T-cell (primary cell): ENCODE data around the gene MROH2A. TPM values are rescaled to one million over a fixed set of nuclear protein-coding genes. Genes with fewer than 3 reads are reported as not detected.

Source experiments
- ATAC-seq, 4 experiments: fragments of 200-7000 bp in 3 of 4; fragments of 150-1000 bp in 1 of 4; cut with Tn5 transposase; replicated peaks in 1 of 4; 1 replicate in 3 of 4; 2 replicates in 1 of 4; pipeline ENCODE4 v1.10.0; 2021; ENCODE audit warnings: moderate library complexity in 3 of 4, mild to moderate bottlenecking in 2 of 4, moderate number of reproducible peaks in 1 of 4
- CTCF ChIA-PET, 2 donors: fragments of 300-600 bp; sonication (Branson Sonifier 250); formaldehyde crosslinking; loops; one replicate each; lab custom pipeline; 2022; ENCODE audit warnings: antibody characterized with exemption in 2 of 2; lab: Charles Lee
- POLR2A ChIA-PET, 2 donors: fragments of 300-600 bp; sonication (Branson Sonifier 250); formaldehyde crosslinking; loops; one replicate each; lab custom pipeline; 2022; ENCODE audit warnings: antibody characterized with exemption in 2 of 2; lab: Charles Lee
- DNase-seq, 35 experiments: peaks; one replicate each; pipeline versions ENCODE4 v3.0.0 to v3.0.0-alpha.2; 2013 to 2023
- H3K27ac ChIP-seq: one replicate; pipeline ENCODE4 v1.5.1; 2013; ENCODE audit warnings: low read length
- H3K27me3 ChIP-seq, 2 experiments: replicated peaks in 1 of 2; 1 replicate in 1 of 2; 2 replicates in 1 of 2; pipeline versions ENCODE4 v1.6.1 to v1.7.0; 2013; ENCODE audit warnings: low read length in 1 of 2, mixed read lengths in 1 of 2; ENCODE audit not compliant: control insufficient read depth in 2 of 2, insufficient read depth in 2 of 2; ENCODE audit errors: extremely low read depth in 1 of 2
- H3K36me3 ChIP-seq, 2 donors: 1 replicate in 1 of 2; 2 replicates in 1 of 2; pipeline versions ENCODE4 v1.6.1 to v1.7.0; 2013; ENCODE audit warnings: low read length in 1 of 2; ENCODE audit not compliant: control insufficient read depth in 2 of 2, insufficient read depth in 1 of 2; ENCODE audit errors: extremely low read depth in 1 of 2
- H3K4me1 ChIP-seq, 2 experiments: 1 replicate in 1 of 2; 2 replicates in 1 of 2; pipeline versions ENCODE4 v1.6.1 to v1.7.0; 2013; ENCODE audit warnings: low read length in 2 of 2, mixed read lengths in 1 of 2; ENCODE audit not compliant: insufficient read depth in 2 of 2, control insufficient read depth in 1 of 2; ENCODE audit errors: extremely low read depth in 1 of 2
- H3K4me3 ChIP-seq, 2 donors: 1 replicate in 1 of 2; 2 replicates in 1 of 2; pipeline versions ENCODE4 v1.5.1 to v1.7.0; 2013; ENCODE audit warnings: mild to moderate bottlenecking in 2 of 2, low read length in 1 of 2, moderate library complexity in 1 of 2; ENCODE audit not compliant: control insufficient read depth in 1 of 2; ENCODE audit errors: extremely low read depth in 1 of 2
- H3K9me3 ChIP-seq: 2 replicates; pipeline ENCODE4 v1.7.0; 2013
- H3K27ac Mint-ChIP-seq, 2 donors: one replicate each; pipeline ENCODE4 v1.8.0; 2020 to 2021; ENCODE audit warnings: mild to moderate bottlenecking in 2 of 2, mixed read lengths in 2 of 2
- H3K27me3 Mint-ChIP-seq, 2 donors: one replicate each; pipeline ENCODE4 v1.8.0; 2021 to 2022; ENCODE audit warnings: mixed read lengths in 2 of 2
- H3K36me3 Mint-ChIP-seq: one replicate; pipeline ENCODE4 v1.8.0; 2021; ENCODE audit warnings: mixed read lengths
- H3K4me1 Mint-ChIP-seq, 3 donors: one replicate each; pipeline ENCODE4 v1.8.0; 2020 to 2022; ENCODE audit warnings: mixed read lengths in 3 of 3, mild to moderate bottlenecking in 1 of 3
- H3K4me3 Mint-ChIP-seq, 3 donors: one replicate each; pipeline ENCODE4 v1.8.0; 2020 to 2022; ENCODE audit warnings: mild to moderate bottlenecking in 3 of 3, mixed read lengths in 3 of 3, moderate library complexity in 3 of 3
- H3K9me3 Mint-ChIP-seq, 3 donors: one replicate each; pipeline ENCODE4 v1.8.0; 2020 to 2022; ENCODE audit warnings: mixed read lengths in 3 of 3
- WGBS: methylation state at CpG from one replicate; pipeline ENCODE4 v1.1.5; 2013; ENCODE audit warnings: missing lambda C conversion rate; ENCODE audit not compliant: insufficient coverage; 5-methylcytosine and 5-hydroxymethylcytosine counted together
- total RNA-seq, 35 experiments: library from RNA in 6 of 35; stranded (reverse) in 6 of 35; fragments of 120-200 nt in 1 of 35; gene quantifications; one replicate each; pipeline versions ENCODE4 v1.2.1 to v1.2.4 and lab custom pipeline; 2013 to 2026

Gene MROH2A
- total RNA-seq, 5 donors from 2014 or later (not counting 1 experiment from before 2014, with no cell fraction given): not detected

- WGBS: 85% methylated on average over 5 of the region's 5 CpGs
- Histone ChIP-seq H3K36me3 (no peaks in the 10 kb centered on the region), H3K4me1 (no peaks in the 10 kb centered on the region), H3K27ac (no peak overlapping the region), H3K9me3 (no peaks in the 10 kb centered on the region), H3K4me3 (no peak overlapping the region), H3K27me3 (peaks cover 0 to 20% of the 10 kb centered on the region in 2 experiments)
- no peaks in the 10 kb centered on the region for H3K4me1 Mint-ChIP-seq
- no peak overlapping the region for H3K27ac Mint-ChIP-seq
- no peak overlapping the region for H3K4me3 Mint-ChIP-seq
- ATAC-seq: no peak
- POLR2A ChIA-PET: no interaction called here
- H3K27me3 Mint-ChIP-seq: peaks cover 16 to 25% of the 10 kb centered on the region in 2 donors
- CTCF ChIA-PET: no interaction called here
- DNase-seq: no peak
- no peaks in the 10 kb centered on the region for H3K36me3 Mint-ChIP-seq
- H3K9me3 Mint-ChIP-seq: peaks cover 3 to 13% (median 7%) of the 10 kb centered on the region in 3 donors
Measured at GRCh38 chr2:233773854-233774253, 4.3 kb upstream of the MROH2A start.

- H3K27ac Mint-ChIP-seq: no peak overlapping the region
- H3K4me3 ChIP-seq: no peak overlapping the region
- no peaks in the 10 kb centered on the region for H3K4me1 ChIP-seq
- no peaks in the 10 kb centered on the region for H3K36me3 ChIP-seq
- 87% methylated on average over 2 of the region's 6 CpGs for WGBS
- no peak for ATAC-seq
- DNase-seq: no peak
- H3K4me3 Mint-ChIP-seq: no peak overlapping the region
- no peaks in the 10 kb centered on the region for H3K36me3 Mint-ChIP-seq
- peaks cover 0 to 24% of the 10 kb centered on the region in 2 experiments for H3K27me3 ChIP-seq
- POLR2A ChIA-PET: no interaction called here
- no peaks in the 10 kb centered on the region for H3K9me3 ChIP-seq
- H3K4me1 Mint-ChIP-seq: no peaks in the 10 kb centered on the region
- no peak overlapping the region for H3K27ac ChIP-seq
- peaks cover 3 to 13% (median 7%) of the 10 kb centered on the region in 3 donors for H3K9me3 Mint-ChIP-seq
- peaks cover 23 to 26% of the 10 kb centered on the region in 2 donors for H3K27me3 Mint-ChIP-seq
- CTCF ChIA-PET: no interaction called here
Measured at GRCh38 chr2:233775414-233775813, 2.7 kb upstream of the MROH2A start.

GRCh38 chr2:233779722-233780121, 1.6 kb downstream of the MROH2A start:
- Histone ChIP-seq H3K4me3 (no peak overlapping the region), H3K4me1 (no peaks in the 10 kb centered on the region), H3K27ac (no peak overlapping the region), H3K36me3 (no peaks in the 10 kb centered on the region), H3K27me3 (peaks cover 0 to 26% of the 10 kb centered on the region in 2 experiments), H3K9me3 (no peaks in the 10 kb centered on the region)
- Mint-ChIP-seq H3K9me3 (peaks cover 3 to 13% (median 7%) of the 10 kb centered on the region in 3 donors), H3K4me3 (no peak overlapping the region), H3K27me3 (peaks cover 29 to 37% of the 10 kb centered on the region in 2 donors), H3K4me1 (no peaks in the 10 kb centered on the region), H3K36me3 (no peaks in the 10 kb centered on the region), H3K27ac (no peak overlapping the region)
- no peak for ATAC-seq
- CTCF ChIA-PET: interaction anchor here in 1 of 2 donors (0.6 kb wide), 1 partner anchor 1354 kb away, joined by 3 read pairs; no protein-coding TSS in a partner anchor
- POLR2A ChIA-PET: no interaction called here
- no peak for DNase-seq
- WGBS: 71% methylated on average over 3 of the region's 4 CpGs

GRCh38 chr2:233780771-233781170, 2.6 kb downstream of the MROH2A start:
- H3K4me1 ChIP-seq: no peaks in the 10 kb centered on the region
- DNase-seq (no peak), ATAC-seq (no peak)
- POLR2A ChIA-PET: interaction anchor here in 1 of 2 donors (0.5 kb wide), 1 partner anchor 10 kb away, joined by 3 read pairs; no protein-coding TSS in a partner anchor
- peaks cover 0 to 26% of the 10 kb centered on the region in 2 experiments for H3K27me3 ChIP-seq
- H3K9me3 Mint-ChIP-seq: peaks cover 3 to 7% (median 6%) of the 10 kb centered on the region in 3 donors
- peaks cover 27 to 32% of the 10 kb centered on the region in 2 donors for H3K27me3 Mint-ChIP-seq
- CTCF ChIA-PET: no interaction called here
- H3K4me1 Mint-ChIP-seq: no peaks in the 10 kb centered on the region
- no peaks in the 10 kb centered on the region for H3K36me3 ChIP-seq
- no peaks in the 10 kb centered on the region for H3K9me3 ChIP-seq
- no peak overlapping the region for H3K27ac ChIP-seq
- H3K36me3 Mint-ChIP-seq: peaks cover 3% of the 10 kb centered on the region
- H3K27ac Mint-ChIP-seq: no peak overlapping the region
- H3K4me3 Mint-ChIP-seq: no peak overlapping the region
- WGBS: no CpG with 5 or more reads among the region's 4 CpGs
- no peak overlapping the region for H3K4me3 ChIP-seq

- POLR2A ChIA-PET: no interaction called here
- H3K36me3 Mint-ChIP-seq: peaks cover 3% of the 10 kb centered on the region
- H3K4me3 ChIP-seq: no peak overlapping the region
- no peak overlapping the region for H3K27ac ChIP-seq
- no peaks in the 10 kb centered on the region for H3K4me1 ChIP-seq
- peaks cover 0 to 6% (median 5%) of the 10 kb centered on the region in 3 donors for H3K9me3 Mint-ChIP-seq
- H3K27me3 ChIP-seq: peaks cover 0 to 16% of the 10 kb centered on the region in 2 experiments
- CTCF ChIA-PET: no interaction called here
- ATAC-seq: no peak
- no peaks in the 10 kb centered on the region for H3K4me1 Mint-ChIP-seq
- no peaks in the 10 kb centered on the region for H3K36me3 ChIP-seq
- peaks cover 9 to 18% of the 10 kb centered on the region in 2 donors for H3K27me3 Mint-ChIP-seq
- H3K4me3 Mint-ChIP-seq: no peak overlapping the region
- H3K9me3 ChIP-seq: no peaks in the 10 kb centered on the region
- DNase-seq: no peak
- H3K27ac Mint-ChIP-seq: no peak overlapping the region
- WGBS: 92% methylated on average over 5 of the region's 7 CpGs
Measured at GRCh38 chr2:233789554-233789953, 11.4 kb downstream of the MROH2A start.

GRCh38 chr2:233791151-233791882, 13.2 kb downstream of the MROH2A start:
- H3K9me3 Mint-ChIP-seq: peaks cover 0 to 2% (median under 1%) of the 10 kb centered on the region in 3 donors
- H3K36me3 Mint-ChIP-seq: no peaks in the 10 kb centered on the region
- H3K27ac Mint-ChIP-seq: no peak overlapping the region
- Histone ChIP-seq H3K27ac (no peak overlapping the region), H3K4me1 (no peaks in the 10 kb centered on the region), H3K27me3 (peaks cover 0 to 9% of the 10 kb centered on the region in 2 experiments), H3K36me3 (no peaks in the 10 kb centered on the region), H3K4me3 (no peak overlapping the region), H3K9me3 (no peaks in the 10 kb centered on the region)
- POLR2A ChIA-PET: interaction anchor here in 1 of 2 donors (0.6 kb wide), 2 partner anchors 11 to 744 kb away, joined by 3 read pairs; no protein-coding TSS in a partner anchor
- CTCF ChIA-PET: no interaction called here
- no peak for DNase-seq
- 83% methylated on average over 17 of the region's 18 CpGs for WGBS
- H3K4me1 Mint-ChIP-seq: no peaks in the 10 kb centered on the region
- no peak for ATAC-seq
- H3K27me3 Mint-ChIP-seq: peaks cover 5 to 7% of the 10 kb centered on the region in 2 donors
- no peak overlapping the region for H3K4me3 Mint-ChIP-seq
